Measurements from ENCODE around the gene TYMS. TPM values are rescaled to one million over a fixed set of nuclear protein-coding genes. Genes with fewer than 3 reads are reported as not detected.
A peak's percentile ranks its signal among the peaks of the same experiment; 100 is the strongest.

Gene TYMS
- total and polyA plus RNA-seq, 9 of the 15 experiments (the other 6 are each of a cell fraction or from before 2014, with no cell fraction given), result 69.1 to 409 (median 175) TPM

GRCh38 chr18:692824-693223 is 35.4 kb downstream of the TYMS start (continued):
- TF ChIP-seq RNF219 (CRISPR knock-in tag; IDR thresholded peaks at IDR 0.05) (no peak), ZNF717 (CRISPR knock-in tag; IDR thresholded peaks at IDR 0.05) (no peak), ZBTB8A (IDR thresholded peaks at IDR 0.05; ENCODE audit: partially characterized antibody) (no peak)

- Histone ChIP-seq H3K27me3 (ENCODE audit: control insufficient read depth in 2 of 2, insufficient read depth in 2 of 2, low read length in 2 of 2) (no peaks in the 10 kb centered on the region), H2AFZ (ENCODE audit: low read depth, low read length) (no peak overlapping the region), H3K4me3 (no peak overlapping the region), H3K4me1 (replicated peaks in 1 of 2; ENCODE audit: control insufficient read depth in 2 of 2, insufficient read depth in 2 of 2, low read length in 2 of 2) (no peaks in the 10 kb centered on the region), H3K9me3 (replicated peaks; ENCODE audit: control insufficient read depth, insufficient read depth, low read depth, low read length) (no peaks in the 10 kb centered on the region), H3K36me3 (ENCODE audit: control insufficient read depth, insufficient read depth, low read length) (peaks cover 80% of the 10 kb centered on the region), H4K20me1 (replicated peaks; ENCODE audit: control insufficient read depth, insufficient read depth, low read length) (no peaks in the 10 kb centered on the region), H3K79me2 (ENCODE audit: control insufficient read depth, insufficient read depth, low read length) (no peaks in the 10 kb centered on the region; the same call in 2 of the 3 replicates), H3K27ac (ENCODE audit: extremely low read depth, low read depth, low read length) (no peak overlapping the region), H3K9ac (ENCODE audit: insufficient read depth in 1 of 2, low read depth in 2 of 2, low read length in 2 of 2) (peak overlapping the region in 1 of 2 experiments; percentile 33; a peak in 1 of 4 replicates), H3K4me2 (ENCODE audit: insufficient read depth, low read length) (no peak overlapping the region), H3K9me1 (ENCODE audit: control insufficient read depth, insufficient read depth, low read length) (no peaks in the 10 kb centered on the region)
- intact Hi-C loops (cut with micrococcal nuclease), result no loop called here
- 63% methylated on average over 8 of the region's 8 CpGs for WGBS (ENCODE audit: insufficient coverage, low coverage, missing lambda C conversion rate)
- ATAC-seq, result no peak; the same call in 2 of the 3 replicates
- FAIRE-seq, result no peak
- in situ Hi-C loops (cut with MboI), result no loop called here
- BruUV-seq (replicated peaks), result no TSS peak
- ChIA-PET CTCF (ENCODE audit: low intra/inter-chr PET ratio) (no interaction called here), POLR2A (interaction anchor here (0.7 to 1.6 kb wide), 7 partner anchors 9 to 431 kb away, joined by 3 to 5 read pairs (median 3); partner anchors contain the start of gene ENOSF1)
- DNase-seq (ENCODE audit: extremely low read depth in 1 of 4, low spot score in 3 of 4), result no peak
- TF ChIP-seq FOXP1 (CRISPR knock-in tag; IDR thresholded peaks at IDR 0.05), result no peak
- TF ChIP-seq HIVEP1 (CRISPR knock-in tag; IDR thresholded peaks at IDR 0.05), result no peak
- TF ChIP-seq ZBTB34 (CRISPR knock-in tag; IDR thresholded peaks at IDR 0.05), result no peak
- no peak for TF ChIP-seq E2F4 (CRISPR knock-in tag; IDR thresholded peaks at IDR 0.05; ENCODE audit: low read depth)
- no peak for TF ChIP-seq U2AF2 (optimal IDR thresholded peaks at IDR 0.05; ENCODE audit: low read depth, low read length)
- TF ChIP-seq YBX1 (IDR thresholded peaks at IDR 0.05), result no peak
- no peak for TF ChIP-seq CBFA2T2 (conservative IDR thresholded peaks at IDR 0.05)
- TF ChIP-seq TRIM28 (IDR thresholded peaks at IDR 0.05), result no peak
- no peak for TF ChIP-seq BRF1 (IDR thresholded peaks at IDR 0.05; ENCODE audit: borderline replicate concordance, extremely low read depth, insufficient read length)
- TF ChIP-seq HMG20A (CRISPR knock-in tag; conservative IDR thresholded peaks at IDR 0.05), result no peak
- TF ChIP-seq XRCC4 (IDR thresholded peaks at IDR 0.05; ENCODE audit: extremely low read depth, insufficient read depth, insufficient read length), result no peak
- TF ChIP-seq ZFX (CRISPR knock-in tag; IDR thresholded peaks at IDR 0.05), result no peak
- no peak for TF ChIP-seq FOXJ2 (tag; IDR thresholded peaks at IDR 0.05)
Observed at GRCh38 chr18:693466-694187, 36.2 kb downstream of the TYMS start.
